OCI-LY1 (cell line): ENCODE results near the gene TMEM220.

Experiments
- EZH2 ChIP-seq: fragments of 200-600 bp; sonication (generic), shearing (Covaris generic); IDR thresholded peaks from 2 replicates; pipeline ENCODE4 v1.8.0; 2017; ENCODE audit warnings: borderline replicate concordance, mixed run types, mild to moderate bottlenecking, antibody characterized with exemption, low read length, moderate library complexity, mixed read lengths
- TF ChIP-seq, protein P1 (sequence below): fragments of 200-600 bp; sonication (generic), shearing (Covaris generic); IDR thresholded peaks from 2 replicates; pipeline ENCODE4 v1.5.1; 2017; ENCODE audit warnings: mild to moderate bottlenecking, antibody characterized with exemption, low read length, moderate library complexity, mixed read lengths

DNA sequence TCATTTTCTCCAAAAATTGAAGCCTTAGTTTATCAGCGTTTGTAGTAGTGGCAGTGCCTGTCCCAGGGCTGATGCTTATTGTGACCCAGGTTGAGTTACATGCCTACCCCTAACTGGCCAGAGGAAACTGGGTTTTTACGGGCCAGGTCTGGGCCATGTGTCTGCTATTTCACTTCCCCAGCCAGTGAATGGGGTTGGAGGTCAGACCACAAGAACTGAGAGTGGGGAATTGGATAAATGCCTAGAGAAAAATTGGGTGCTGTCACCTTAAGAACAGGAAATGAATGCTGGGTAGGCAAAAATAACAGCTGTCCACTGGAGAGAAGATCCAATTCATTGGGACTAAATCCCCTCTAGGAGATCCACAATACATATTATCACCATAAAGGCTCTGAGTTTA, 27.2 kb downstream of the TMEM220 start:
- no peak for TF ChIP-seq EZH2
- TF ChIP-seq, protein P1, sequence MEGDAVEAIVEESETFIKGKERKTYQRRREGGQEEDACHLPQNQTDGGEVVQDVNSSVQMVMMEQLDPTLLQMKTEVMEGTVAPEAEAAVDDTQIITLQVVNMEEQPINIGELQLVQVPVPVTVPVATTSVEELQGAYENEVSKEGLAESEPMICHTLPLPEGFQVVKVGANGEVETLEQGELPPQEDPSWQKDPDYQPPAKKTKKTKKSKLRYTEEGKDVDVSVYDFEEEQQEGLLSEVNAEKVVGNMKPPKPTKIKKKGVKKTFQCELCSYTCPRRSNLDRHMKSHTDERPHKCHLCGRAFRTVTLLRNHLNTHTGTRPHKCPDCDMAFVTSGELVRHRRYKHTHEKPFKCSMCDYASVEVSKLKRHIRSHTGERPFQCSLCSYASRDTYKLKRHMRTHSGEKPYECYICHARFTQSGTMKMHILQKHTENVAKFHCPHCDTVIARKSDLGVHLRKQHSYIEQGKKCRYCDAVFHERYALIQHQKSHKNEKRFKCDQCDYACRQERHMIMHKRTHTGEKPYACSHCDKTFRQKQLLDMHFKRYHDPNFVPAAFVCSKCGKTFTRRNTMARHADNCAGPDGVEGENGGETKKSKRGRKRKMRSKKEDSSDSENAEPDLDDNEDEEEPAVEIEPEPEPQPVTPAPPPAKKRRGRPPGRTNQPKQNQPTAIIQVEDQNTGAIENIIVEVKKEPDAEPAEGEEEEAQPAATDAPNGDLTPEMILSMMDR, result no peak
